Tracheal epithelial cell (primary cell): Measurements from ENCODE around the gene OR4K5. TPM values are rescaled to one million over a fixed set of nuclear protein-coding genes. Genes with fewer than 3 reads are reported as not detected.

ENCODE experiments used
- total RNA-seq: library from RNA; depleted of rRNA; stranded (reverse); fragments of >200 nt; gene quantifications from 2 replicates; pipeline ENCODE4 v1.2.1, GENCODE V29; 2014

The OR4K5 gene, protein sequence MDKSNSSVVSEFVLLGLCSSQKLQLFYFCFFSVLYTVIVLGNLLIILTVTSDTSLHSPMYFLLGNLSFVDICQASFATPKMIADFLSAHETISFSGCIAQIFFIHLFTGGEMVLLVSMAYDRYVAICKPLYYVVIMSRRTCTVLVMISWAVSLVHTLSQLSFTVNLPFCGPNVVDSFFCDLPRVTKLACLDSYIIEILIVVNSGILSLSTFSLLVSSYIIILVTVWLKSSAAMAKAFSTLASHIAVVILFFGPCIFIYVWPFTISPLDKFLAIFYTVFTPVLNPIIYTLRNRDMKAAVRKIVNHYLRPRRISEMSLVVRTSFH
- total RNA-seq, result not detected in 2 replicates

GRCh38 chr14:19920021-19920657 lies at the start of gene OR4K5:
TSS of gene OR4K5 (plus strand) at chr14:19920607. CDS start at chr14:19920607, 0 bp downstream.

DNA sequence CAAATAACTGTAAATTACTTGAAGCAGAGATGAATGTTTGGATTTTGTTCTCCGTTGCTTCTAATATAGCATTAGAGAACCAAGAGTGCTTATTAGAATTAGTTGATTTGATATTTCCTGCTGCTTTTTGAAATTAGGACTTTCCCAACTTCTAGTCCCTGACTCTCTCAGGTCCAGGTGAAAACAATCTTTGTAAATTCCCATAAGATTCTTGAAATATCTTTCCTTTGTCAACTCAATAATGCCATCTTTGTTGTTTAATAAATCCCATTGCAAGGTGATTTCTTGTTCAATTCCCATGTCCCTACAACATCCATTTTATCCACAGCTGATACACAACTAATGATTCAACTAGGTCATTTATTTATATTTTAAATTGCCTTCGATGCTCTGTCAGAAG lies 45.6 kb upstream of the OR4K5 start, which contains the start of gene OR4K2:
Gene OR4K2 (plus strand): TSS at position 301 of the 400 bp plus-strand sequence. CDS start 1,126 bp downstream, outside the sequence.

GRCh38 chr14:19930617-19931016 lies 10.2 kb downstream of the OR4K5 start, which contains the start of gene OR4K1:
TSS of gene OR4K1 (plus strand) at chr14:19930917. CDS start at chr14:19935667, 4,750 bp downstream.

Other genes with a start within 250 kb of the OR4K5 start
- gene OR11H2, start 206.7 kb upstream of the OR4K5 start, total RNA-seq, result not detected in 2 replicates
- not detected in 2 replicates for gene OR4Q3, start 177.0 kb upstream of the OR4K5 start, total RNA-seq
- not detected in 2 replicates for gene OR4M1, start 147.1 kb upstream of the OR4K5 start, total RNA-seq
- not detected in 2 replicates for gene OR4N2, start 116.8 kb upstream of the OR4K5 start, total RNA-seq
- not detected in 2 replicates for gene OR4K2, start 45.5 kb upstream of the OR4K5 start, total RNA-seq
- not detected in 2 replicates for gene OR4K1, start 10.3 kb downstream of the OR4K5 start, total RNA-seq
- gene OR4K15, start 55.0 kb downstream of the OR4K5 start, total RNA-seq, result not detected in 2 replicates
- not detected in 2 replicates for gene OR4Q2, start 81.6 kb downstream of the OR4K5 start, total RNA-seq
- not detected in 2 replicates for gene OR4K14, start 98.7 kb downstream of the OR4K5 start, total RNA-seq
- gene OR4K13, start 115.4 kb downstream of the OR4K5 start, total RNA-seq, result not detected in 2 replicates
- gene OR4L1, start 139.4 kb downstream of the OR4K5 start, total RNA-seq, result not detected in 2 replicates
- not detected in 2 replicates for gene OR4K17, start 190.1 kb downstream of the OR4K5 start, total RNA-seq
- gene OR4N5, start 218.2 kb downstream of the OR4K5 start, total RNA-seq, result not detected in 2 replicates